HCT116 (cell line): Measurements from ENCODE around the gene COG5.

Experiments
- EGR1 ChIP-seq: IDR thresholded peaks from 2 replicates; pipeline ENCODE4 v1.6.1; 2012; ENCODE audit warnings: low read depth
- EZH2 ChIP-seq: fragments of 200-600 bp; sonication (generic); IDR thresholded peaks from 2 replicates; pipeline ENCODE4 v1.6.1; 2017; ENCODE audit warnings: antibody characterized with exemption, mixed run types
- POLR2AphosphoS5 ChIP-seq: IDR thresholded peaks from 2 replicates; pipeline ENCODE4 v1.6.1; 2011; ENCODE audit warnings: mild to moderate bottlenecking, low read depth, low read length, moderate library complexity
- RAD21 ChIP-seq: IDR thresholded peaks from 2 replicates; pipeline ENCODE4 v1.6.1; 2012; ENCODE audit warnings: low read depth, mild to moderate bottlenecking
- TF ChIP-seq, protein P1 (sequence below), 3 experiments: fragments of 200-600 bp in 1 of 3; sonication (generic) in 1 of 3; IDR thresholded peaks in 2 of 3; conservative IDR thresholded peaks in 1 of 3; 2 replicates each; pipeline ENCODE4 v1.5.1; 2012 to 2017; ENCODE audit warnings: low read depth in 2 of 3, low read length in 2 of 3, antibody characterized with exemption in 1 of 3, borderline replicate concordance in 1 of 3, control low read depth in 1 of 3, mild to moderate bottlenecking in 1 of 3, mixed read lengths in 1 of 3, mixed run types in 1 of 3, moderate library complexity in 1 of 3; ENCODE audit not compliant: insufficient read depth in 1 of 3

DNA sequence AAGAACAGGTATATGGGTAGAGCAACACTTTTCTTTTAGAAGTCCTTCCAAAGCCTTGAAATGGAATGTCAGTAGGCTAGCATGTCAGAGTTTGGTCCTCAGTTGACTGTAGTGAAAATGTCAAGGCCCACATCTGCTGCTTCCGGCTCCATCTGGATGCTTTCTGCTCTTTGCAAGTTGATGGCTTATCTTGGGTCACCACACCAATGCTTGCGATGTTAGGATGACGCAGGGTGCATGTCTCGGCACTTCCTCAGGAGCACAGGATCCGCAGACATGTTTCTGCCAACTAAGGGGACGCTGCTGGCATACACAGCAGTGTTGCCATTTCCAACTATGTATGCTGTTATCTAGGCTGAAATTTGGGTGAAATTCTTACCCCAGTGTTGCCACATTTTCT, 408.9 kb downstream of the COG5 start:
- TF ChIP-seq, protein P1, sequence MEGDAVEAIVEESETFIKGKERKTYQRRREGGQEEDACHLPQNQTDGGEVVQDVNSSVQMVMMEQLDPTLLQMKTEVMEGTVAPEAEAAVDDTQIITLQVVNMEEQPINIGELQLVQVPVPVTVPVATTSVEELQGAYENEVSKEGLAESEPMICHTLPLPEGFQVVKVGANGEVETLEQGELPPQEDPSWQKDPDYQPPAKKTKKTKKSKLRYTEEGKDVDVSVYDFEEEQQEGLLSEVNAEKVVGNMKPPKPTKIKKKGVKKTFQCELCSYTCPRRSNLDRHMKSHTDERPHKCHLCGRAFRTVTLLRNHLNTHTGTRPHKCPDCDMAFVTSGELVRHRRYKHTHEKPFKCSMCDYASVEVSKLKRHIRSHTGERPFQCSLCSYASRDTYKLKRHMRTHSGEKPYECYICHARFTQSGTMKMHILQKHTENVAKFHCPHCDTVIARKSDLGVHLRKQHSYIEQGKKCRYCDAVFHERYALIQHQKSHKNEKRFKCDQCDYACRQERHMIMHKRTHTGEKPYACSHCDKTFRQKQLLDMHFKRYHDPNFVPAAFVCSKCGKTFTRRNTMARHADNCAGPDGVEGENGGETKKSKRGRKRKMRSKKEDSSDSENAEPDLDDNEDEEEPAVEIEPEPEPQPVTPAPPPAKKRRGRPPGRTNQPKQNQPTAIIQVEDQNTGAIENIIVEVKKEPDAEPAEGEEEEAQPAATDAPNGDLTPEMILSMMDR (IDR thresholded peaks at IDR 0.05 in 2 of 3, conservative IDR thresholded peaks at IDR 0.05 in 1 of 3; ENCODE audit: borderline replicate concordance in 1 of 3, insufficient read depth in 1 of 3, low read depth in 2 of 3, low read length in 2 of 3): no peak
- TF ChIP-seq EZH2 (no peak), RAD21 (no peak), EGR1 (no peak), POLR2AphosphoS5 (no peak)
